Lung (tissue), 12 donors: ENCODE data around the gene NBEA. TPM values are rescaled to one million over a fixed set of nuclear protein-coding genes. Genes with fewer than 3 reads are reported as not detected.

Source experiments
- ATAC-seq: fragments of 200-7000 bp; cut with Tn5 transposase; one replicate; pipeline ENCODE4 v1.9.1; 2020; ENCODE audit warnings: moderate number of reproducible peaks; ENCODE audit not compliant: insufficient read depth, low FRiP score
- DNase-seq, 3 donors: peaks; one replicate each; pipeline ENCODE4 v3.0.0-alpha.2; 2013 to 2017
- H3K27ac ChIP-seq, 2 donors: one replicate each; pipeline ENCODE4 v1.5.1; 2013; ENCODE audit warnings: mild to moderate bottlenecking in 2 of 2, moderate library complexity in 2 of 2, control low read depth in 1 of 2, inconsistent platforms in 1 of 2, low read depth in 1 of 2, low read length in 1 of 2
- H3K27me3 ChIP-seq, 3 donors: one replicate each; pipeline ENCODE4 v1.5.1; 2013; ENCODE audit warnings: low read length in 2 of 3; ENCODE audit not compliant: control insufficient read depth in 3 of 3, insufficient read depth in 3 of 3
- H3K36me3 ChIP-seq, 4 donors: one replicate each; pipeline ENCODE4 v1.5.1; 2013; ENCODE audit warnings: low read length in 4 of 4, mild to moderate bottlenecking in 1 of 4, moderate library complexity in 1 of 4; ENCODE audit not compliant: control insufficient read depth in 4 of 4, insufficient read depth in 4 of 4
- H3K4me1 ChIP-seq, 5 donors: one replicate each; pipeline ENCODE4 v1.5.1; 2013; ENCODE audit warnings: low read length in 5 of 5, mild to moderate bottlenecking in 2 of 5, moderate library complexity in 1 of 5; ENCODE audit not compliant: control insufficient read depth in 5 of 5, insufficient read depth in 5 of 5
- H3K4me3 ChIP-seq: one replicate; pipeline ENCODE4 v1.5.1; 2013; ENCODE audit warnings: mild to moderate bottlenecking, control low read depth, moderate library complexity
- H3K9ac ChIP-seq, 2 donors: one replicate each; pipeline ENCODE4 v1.5.1; 2013; ENCODE audit warnings: low read length in 2 of 2, control low read depth in 1 of 2; ENCODE audit not compliant: insufficient read depth in 1 of 2
- H3K9me3 ChIP-seq, 4 donors: one replicate each; pipeline ENCODE4 v1.5.1; 2013; ENCODE audit warnings: low read length in 3 of 4, mild to moderate bottlenecking in 1 of 4, moderate library complexity in 1 of 4; ENCODE audit not compliant: control insufficient read depth in 4 of 4, insufficient read depth in 3 of 4
- WGBS, 2 donors: extraction: QIAGEN DNeasy Blood & Tissue Kit; methylation state at CpG; one replicate each; pipeline ENCODE4 v1.1.7; 2013; 5-methylcytosine and 5-hydroxymethylcytosine counted together
- polyA plus RNA-seq, 2 donors: library from polyadenylated mRNA; stranded (reverse); fragments of 200-250 nt; gene quantifications; one replicate each; pipeline ENCODE4 v1.2.1, GENCODE V29; 2013
- total RNA-seq, 2 donors: library from RNA; depleted of rRNA in 1 of 2; stranded (reverse); fragments of >200 nt in 1 of 2; gene quantifications; one replicate each; pipeline ENCODE4 v1.2.1, GENCODE V29; 2014 to 2021
- TF ChIP-seq, protein P1 (sequence below): IDR thresholded peaks from 2 replicates; pipeline ENCODE4 v1.5.1; 2012; ENCODE audit warnings: mild to moderate bottlenecking; ENCODE audit errors: control extremely low read depth, extremely low read depth
- donor health status: control.
- donor health status: control.
- donor health status: Bipolar disorder and iron deficiency.
- donor health status: healthy.
- donor health status: DM: yes; HTN: yes; CAD: no.

NBEA gene
- total and polyA plus RNA-seq, 4 donors, result 1.6 to 26.5 (median 5.3) TPM

DNA sequence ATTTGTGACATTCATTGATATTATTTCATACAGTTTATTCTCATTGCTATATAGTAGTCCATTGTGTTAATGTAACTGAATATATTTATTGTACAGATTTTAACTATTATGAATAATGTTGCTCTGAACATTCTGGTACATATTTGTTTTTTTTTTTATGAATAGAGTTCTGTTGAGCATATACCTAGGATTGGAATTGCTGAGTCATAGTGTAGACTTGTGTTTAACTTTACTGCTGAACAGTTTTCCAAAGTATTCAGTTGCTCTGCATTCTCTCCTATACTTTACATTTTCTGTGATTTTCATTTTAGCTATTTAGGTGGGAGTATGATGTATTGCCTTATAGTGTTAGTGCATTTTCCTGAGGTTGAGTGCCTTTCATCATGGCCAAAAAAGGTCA, 436.9 kb downstream of the NBEA start:
- H3K4me1 ChIP-seq, result no peaks in the 10 kb centered on the region
- H3K36me3 ChIP-seq, result no peaks in the 10 kb centered on the region
- no peaks in the 10 kb centered on the region for H3K9me3 ChIP-seq
- no peaks in the 10 kb centered on the region for H3K27me3 ChIP-seq
- TF ChIP-seq, protein P1, sequence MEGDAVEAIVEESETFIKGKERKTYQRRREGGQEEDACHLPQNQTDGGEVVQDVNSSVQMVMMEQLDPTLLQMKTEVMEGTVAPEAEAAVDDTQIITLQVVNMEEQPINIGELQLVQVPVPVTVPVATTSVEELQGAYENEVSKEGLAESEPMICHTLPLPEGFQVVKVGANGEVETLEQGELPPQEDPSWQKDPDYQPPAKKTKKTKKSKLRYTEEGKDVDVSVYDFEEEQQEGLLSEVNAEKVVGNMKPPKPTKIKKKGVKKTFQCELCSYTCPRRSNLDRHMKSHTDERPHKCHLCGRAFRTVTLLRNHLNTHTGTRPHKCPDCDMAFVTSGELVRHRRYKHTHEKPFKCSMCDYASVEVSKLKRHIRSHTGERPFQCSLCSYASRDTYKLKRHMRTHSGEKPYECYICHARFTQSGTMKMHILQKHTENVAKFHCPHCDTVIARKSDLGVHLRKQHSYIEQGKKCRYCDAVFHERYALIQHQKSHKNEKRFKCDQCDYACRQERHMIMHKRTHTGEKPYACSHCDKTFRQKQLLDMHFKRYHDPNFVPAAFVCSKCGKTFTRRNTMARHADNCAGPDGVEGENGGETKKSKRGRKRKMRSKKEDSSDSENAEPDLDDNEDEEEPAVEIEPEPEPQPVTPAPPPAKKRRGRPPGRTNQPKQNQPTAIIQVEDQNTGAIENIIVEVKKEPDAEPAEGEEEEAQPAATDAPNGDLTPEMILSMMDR, result no peak
- ATAC-seq, result no peak
- H3K9ac ChIP-seq, result no peak overlapping the region
- no peak for DNase-seq
- no peak overlapping the region for H3K27ac ChIP-seq
- no peak overlapping the region for H3K4me3 ChIP-seq

DNA sequence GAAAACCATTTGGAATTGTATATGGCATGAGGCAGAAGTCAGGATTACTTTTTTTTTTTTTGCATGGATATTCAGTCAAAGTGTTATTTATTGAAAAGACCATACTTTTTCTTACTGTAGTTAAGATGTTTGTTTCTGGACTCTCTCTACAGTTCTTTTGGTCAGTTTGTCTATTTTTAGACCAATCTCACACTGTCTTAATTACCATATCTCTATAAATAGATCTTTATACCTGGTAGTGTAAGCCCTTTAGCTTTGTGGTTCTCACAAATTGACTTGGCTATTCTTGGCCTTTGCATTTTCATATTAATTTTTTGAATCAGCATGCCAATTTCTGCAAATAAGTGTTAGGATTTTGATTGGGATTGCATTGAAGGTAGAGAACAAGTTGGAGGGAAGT, 437.6 kb downstream of the NBEA start:
- Histone ChIP-seq H3K27ac (no peak overlapping the region), H3K36me3 (no peaks in the 10 kb centered on the region), H3K4me3 (no peak overlapping the region), H3K4me1 (no peaks in the 10 kb centered on the region), H3K9ac (no peak overlapping the region), H3K9me3 (no peaks in the 10 kb centered on the region), H3K27me3 (no peaks in the 10 kb centered on the region)
- TF ChIP-seq, protein P1, result no peak
- ATAC-seq (no peak), DNase-seq (no peak)

DNA sequence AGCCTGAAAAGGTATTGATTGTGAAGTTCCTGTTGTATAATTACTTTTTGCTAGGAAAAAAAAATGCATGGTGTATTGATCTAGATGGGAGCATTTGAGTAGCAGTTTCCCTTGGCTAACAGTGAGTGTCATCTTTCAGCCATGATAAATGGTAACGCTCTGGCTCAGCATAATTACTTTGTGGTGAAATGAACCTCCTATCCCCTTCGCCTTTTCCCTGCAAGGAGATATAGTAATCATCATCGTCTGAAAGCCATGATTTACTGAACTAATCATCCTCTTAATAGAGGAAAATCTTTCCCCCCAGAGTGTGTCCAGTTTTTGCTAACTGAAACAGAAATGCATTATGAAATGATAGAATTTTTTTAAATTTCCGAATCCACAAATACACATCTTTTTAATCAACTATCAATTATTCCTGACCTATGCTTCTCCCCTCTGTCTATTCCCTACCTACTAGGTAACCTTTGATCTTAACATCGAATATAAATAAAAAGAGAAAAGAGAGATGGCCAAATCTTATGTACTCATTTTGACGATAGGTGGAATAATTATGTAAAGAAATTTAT, 445.7 kb downstream of the NBEA start:
- Histone ChIP-seq H3K4me1 (peaks cover 0 to 7% (median 0%) of the 10 kb centered on the region in 5 donors), H3K4me3 (no peak overlapping the region), H3K27ac (no peak overlapping the region), H3K27me3 (no peaks in the 10 kb centered on the region), H3K9me3 (no peaks in the 10 kb centered on the region), H3K9ac (no peak overlapping the region), H3K36me3 (no peaks in the 10 kb centered on the region)
- DNase-seq (no peak), ATAC-seq (no peak)
- 90 to 92% methylated on average over 6 of the region's 6 CpGs for WGBS, 2 donors
- TF ChIP-seq, protein P1, result no peak
